Liver (tissue), 9 donors: ENCODE results near the gene RASGRF1. TPM values are rescaled to one million over a fixed set of nuclear protein-coding genes. Genes with fewer than 3 reads are reported as not detected.

Experiments
- DNase-seq: peaks from one replicate; pipeline ENCODE4 v3.0.0-alpha.2; 2017; ENCODE audit warnings: low spot score
- H3K27ac ChIP-seq, 2 donors: one replicate each; pipeline ENCODE4 v1.7.0; 2013; ENCODE audit warnings: inconsistent platforms in 2 of 2, low read length in 2 of 2, control low read depth in 1 of 2, low read depth in 1 of 2, mild to moderate bottlenecking in 1 of 2
- H3K27me3 ChIP-seq, 4 donors: one replicate each; pipeline versions ENCODE4 v1.6.1 to v1.7.0; 2013; ENCODE audit warnings: low read length in 3 of 4, inconsistent platforms in 1 of 4, mild to moderate bottlenecking in 1 of 4, moderate library complexity in 1 of 4; ENCODE audit not compliant: control insufficient read depth in 4 of 4, insufficient read depth in 4 of 4
- H3K36me3 ChIP-seq, 4 donors: one replicate each; pipeline versions ENCODE4 v1.6.1 to v1.7.0; 2013; ENCODE audit warnings: low read length in 3 of 4, mild to moderate bottlenecking in 3 of 4, low read depth in 1 of 4, moderate library complexity in 1 of 4; ENCODE audit not compliant: control insufficient read depth in 4 of 4, insufficient read depth in 3 of 4
- H3K4me1 ChIP-seq, 4 donors: one replicate each; pipeline versions ENCODE4 v1.6.1 to v1.7.0; 2013; ENCODE audit warnings: low read length in 3 of 4, mild to moderate bottlenecking in 3 of 4, moderate library complexity in 1 of 4; ENCODE audit not compliant: control insufficient read depth in 4 of 4, insufficient read depth in 4 of 4
- H3K4me3 ChIP-seq, 3 donors: one replicate each; pipeline versions ENCODE4 v1.6.1 to v1.7.0; 2013; ENCODE audit warnings: low read length in 3 of 3, control low read depth in 1 of 3, low read depth in 1 of 3, mild to moderate bottlenecking in 1 of 3
- H3K9ac ChIP-seq, 2 donors: one replicate each; pipeline ENCODE4 v1.7.0; 2013; ENCODE audit warnings: low read length in 2 of 2, mild to moderate bottlenecking in 2 of 2, moderate library complexity in 2 of 2, control low read depth in 1 of 2, low read depth in 1 of 2
- H3K9me3 ChIP-seq, 4 donors: one replicate each; pipeline versions ENCODE4 v1.6.1 to v1.7.0; 2013; ENCODE audit warnings: low read length in 3 of 4; ENCODE audit not compliant: control insufficient read depth in 4 of 4
- ATF3 ChIP-seq: IDR thresholded peaks from 2 replicates; pipeline ENCODE4 v1.6.1; 2016; ENCODE audit warnings: antibody characterized with exemption
- EGR1 ChIP-seq, 2 donors: IDR thresholded peaks; 2 replicates each; pipeline ENCODE4 v1.6.1; 2016 to 2018; ENCODE audit warnings: antibody characterized with exemption in 2 of 2, low read depth in 2 of 2
- FOXA1 ChIP-seq: IDR thresholded peaks from 2 replicates; pipeline ENCODE4 v1.6.1; 2016; ENCODE audit warnings: antibody characterized with exemption
- FOXA2 ChIP-seq: IDR thresholded peaks from 2 replicates; pipeline ENCODE4 v1.6.1; 2016; ENCODE audit warnings: antibody characterized with exemption
- GABPA ChIP-seq, 2 donors: IDR thresholded peaks in 1 of 2; conservative IDR thresholded peaks in 1 of 2; 2 replicates each; pipeline ENCODE4 v1.6.1; 2016; ENCODE audit warnings: antibody characterized with exemption in 2 of 2, mild to moderate bottlenecking in 1 of 2, moderate library complexity in 1 of 2
- HNF4A ChIP-seq, 2 donors: conservative IDR thresholded peaks; 2 replicates each; pipeline ENCODE4 v1.6.1; 2016; ENCODE audit warnings: antibody characterized with exemption in 2 of 2, mild to moderate bottlenecking in 2 of 2
- HNF4G ChIP-seq: IDR thresholded peaks from 2 replicates; pipeline ENCODE4 v1.6.1; 2016; ENCODE audit warnings: antibody characterized with exemption
- JUND ChIP-seq, 2 donors: IDR thresholded peaks; 2 replicates each; pipeline ENCODE4 v1.6.1; 2016; ENCODE audit warnings: antibody characterized with exemption in 2 of 2
- NR2F2 ChIP-seq: IDR thresholded peaks from 2 replicates; pipeline ENCODE4 v1.6.1; 2016; ENCODE audit warnings: antibody characterized with exemption
- RAD21 ChIP-seq, 2 donors: IDR thresholded peaks; 2 replicates each; pipeline ENCODE4 v1.6.1; 2016; ENCODE audit warnings: antibody characterized with exemption in 2 of 2, mild to moderate bottlenecking in 2 of 2
- REST ChIP-seq: IDR thresholded peaks from 2 replicates; pipeline ENCODE4 v1.6.1; 2016; ENCODE audit warnings: antibody characterized with exemption, mild to moderate bottlenecking
- RXRA ChIP-seq, 2 donors: IDR thresholded peaks; 2 replicates each; pipeline ENCODE4 v1.6.1; 2017 to 2018; ENCODE audit warnings: antibody characterized with exemption in 2 of 2, mild to moderate bottlenecking in 1 of 2
- SP1 ChIP-seq: IDR thresholded peaks from 2 replicates; pipeline ENCODE4 v1.6.1; 2018; ENCODE audit warnings: antibody characterized with exemption, mild to moderate bottlenecking
- TAF1 ChIP-seq: conservative IDR thresholded peaks from 2 replicates; pipeline ENCODE4 v1.6.1; 2016; ENCODE audit warnings: antibody characterized with exemption, mild to moderate bottlenecking
- YY1 ChIP-seq: IDR thresholded peaks from 2 replicates; pipeline ENCODE4 v1.6.1; 2016; ENCODE audit warnings: antibody characterized with exemption, mild to moderate bottlenecking
- ZBTB33 ChIP-seq: IDR thresholded peaks from 2 replicates; pipeline ENCODE4 v1.6.1; 2016; ENCODE audit warnings: antibody characterized with exemption
- WGBS: extraction: QIAGEN DNeasy Blood & Tissue Kit; methylation state at CpG from one replicate; pipeline ENCODE4 v1.1.7; 2013; 5-methylcytosine and 5-hydroxymethylcytosine counted together
- polyA plus RNA-seq, 2 donors: library from polyadenylated mRNA; stranded (reverse) in 1 of 2; unstranded in 1 of 2; fragments of 200-250 nt in 1 of 2; fragments of >200 nt in 1 of 2; fragmentation: Nextera tagmentation in 1 of 2; extraction: Ambion mirVana in 1 of 2; gene quantifications; one replicate each; pipeline versions ENCODE4 v1.2.1 to v1.2.3, GENCODE V29; 2013 to 2015
- total RNA-seq, 2 donors: library from RNA; depleted of rRNA; stranded (reverse); fragments of >200 nt; gene quantifications; one replicate each; pipeline ENCODE4 v1.2.3, GENCODE V29; 2014
- TF ChIP-seq, protein P1 (sequence below): IDR thresholded peaks from 2 replicates; pipeline ENCODE4 v1.6.1; 2016; ENCODE audit warnings: antibody characterized with exemption
- TF ChIP-seq, protein P2 (sequence below): fragments of 150-350 bp; IDR thresholded peaks from 2 replicates; pipeline ENCODE4 v1.5.1; 2017; ENCODE audit warnings: improper control_type of control experiment, low read depth, low read length; ENCODE audit not compliant: missing input control
- donor health status: healthy.
- donor health status: healthy.
- donor health status: healthy.
- donor health status: healthy.
- donor health status: healthy.

RASGRF1 gene
- total and polyA plus RNA-seq, 4 donors = 0.28 TPM; not detected in 3

GRCh38 chr15:79034284-79034683, 56.3 kb downstream of the RASGRF1 start:
- DNase-seq = no peak
- Histone ChIP-seq H3K9ac (no peak overlapping the region), H3K27me3 (no peaks in the 10 kb centered on the region), H3K36me3 (no peaks in the 10 kb centered on the region), H3K27ac (no peak overlapping the region), H3K4me1 (no peaks in the 10 kb centered on the region), H3K4me3 (no peak overlapping the region), H3K9me3 (no peaks in the 10 kb centered on the region)
- TF ChIP-seq ZBTB33 = no peak
- no peak for TF ChIP-seq RAD21 (IDR thresholded peaks at IDR 0.05)
- TF ChIP-seq FOXA1 = no peak
- TF ChIP-seq, protein P1, sequence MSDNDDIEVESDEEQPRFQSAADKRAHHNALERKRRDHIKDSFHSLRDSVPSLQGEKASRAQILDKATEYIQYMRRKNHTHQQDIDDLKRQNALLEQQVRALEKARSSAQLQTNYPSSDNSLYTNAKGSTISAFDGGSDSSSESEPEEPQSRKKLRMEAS = no peak
- no peak for TF ChIP-seq NR2F2
- TF ChIP-seq GABPA (IDR thresholded peaks at IDR 0.05 in 1 of 2, conservative IDR thresholded peaks at IDR 0.05 in 1 of 2) = no peak
- no peak for TF ChIP-seq YY1
- TF ChIP-seq REST = no peak
- no peak for TF ChIP-seq TAF1
- TF ChIP-seq, protein P2, sequence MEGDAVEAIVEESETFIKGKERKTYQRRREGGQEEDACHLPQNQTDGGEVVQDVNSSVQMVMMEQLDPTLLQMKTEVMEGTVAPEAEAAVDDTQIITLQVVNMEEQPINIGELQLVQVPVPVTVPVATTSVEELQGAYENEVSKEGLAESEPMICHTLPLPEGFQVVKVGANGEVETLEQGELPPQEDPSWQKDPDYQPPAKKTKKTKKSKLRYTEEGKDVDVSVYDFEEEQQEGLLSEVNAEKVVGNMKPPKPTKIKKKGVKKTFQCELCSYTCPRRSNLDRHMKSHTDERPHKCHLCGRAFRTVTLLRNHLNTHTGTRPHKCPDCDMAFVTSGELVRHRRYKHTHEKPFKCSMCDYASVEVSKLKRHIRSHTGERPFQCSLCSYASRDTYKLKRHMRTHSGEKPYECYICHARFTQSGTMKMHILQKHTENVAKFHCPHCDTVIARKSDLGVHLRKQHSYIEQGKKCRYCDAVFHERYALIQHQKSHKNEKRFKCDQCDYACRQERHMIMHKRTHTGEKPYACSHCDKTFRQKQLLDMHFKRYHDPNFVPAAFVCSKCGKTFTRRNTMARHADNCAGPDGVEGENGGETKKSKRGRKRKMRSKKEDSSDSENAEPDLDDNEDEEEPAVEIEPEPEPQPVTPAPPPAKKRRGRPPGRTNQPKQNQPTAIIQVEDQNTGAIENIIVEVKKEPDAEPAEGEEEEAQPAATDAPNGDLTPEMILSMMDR = no peak
- TF ChIP-seq RXRA (IDR thresholded peaks at IDR 0.05) = no peak
- no peak for TF ChIP-seq HNF4A (conservative IDR thresholded peaks at IDR 0.05)
- no peak for TF ChIP-seq HNF4G
- no peak for TF ChIP-seq FOXA2
- no peak for TF ChIP-seq EGR1 (IDR thresholded peaks at IDR 0.05; ENCODE audit: low read depth in 2 of 2)
- TF ChIP-seq JUND (IDR thresholded peaks at IDR 0.05) = no peak
- TF ChIP-seq ATF3 = no peak
- no peak for TF ChIP-seq SP1
- WGBS = 91% methylated on average over 1 of the region's 1 CpG

GRCh38 chr15:79032656-79033055, 57.9 kb downstream of the RASGRF1 start:
- no peaks in the 10 kb centered on the region for H3K36me3 ChIP-seq
- H3K9ac ChIP-seq = no peak overlapping the region
- WGBS = 52% methylated on average over 6 of the region's 6 CpGs
- H3K9me3 ChIP-seq = no peaks in the 10 kb centered on the region
- H3K27ac ChIP-seq = no peak overlapping the region
- H3K4me3 ChIP-seq = no peak overlapping the region
- TF ChIP-seq EGR1 (IDR thresholded peaks at IDR 0.05; ENCODE audit: low read depth in 2 of 2) (no peak), ZBTB33 (no peak), ATF3 (no peak), HNF4A (conservative IDR thresholded peaks at IDR 0.05) (no peak), YY1 (no peak), SP1 (no peak), GABPA (IDR thresholded peaks at IDR 0.05 in 1 of 2, conservative IDR thresholded peaks at IDR 0.05 in 1 of 2) (no peak), NR2F2 (no peak)
- TF ChIP-seq, protein P2 = no peak
- TF ChIP-seq, protein P1 = no peak
- H3K4me1 ChIP-seq = no peaks in the 10 kb centered on the region
- no peak for DNase-seq
- H3K27me3 ChIP-seq = no peaks in the 10 kb centered on the region
